Astrocyte of the spinal cord (primary cell): ENCODE results near the gene TMTC2.

Experiments
- DNase-seq: peaks from one replicate; pipeline ENCODE4 v3.0.0; 2011; ENCODE audit warnings: low read depth, low spot score
- H3K4me3 ChIP-seq: 2 replicates; pipeline ENCODE4 v1.5.1; 2011; ENCODE audit warnings: low read depth, mild to moderate bottlenecking, low read length, moderate library complexity
- CTCF ChIP-seq: IDR thresholded peaks from 2 replicates; pipeline ENCODE4 v1.5.1; 2012; ENCODE audit warnings: low read depth, mild to moderate bottlenecking, low read length, inconsistent platforms
- in situ Hi-C: cut with HindIII; loops from 2 replicates; pipeline ENCODE4 v1.10.0; 2017; ENCODE audit warnings: low sequenced_read_pairs

Gene TMTC2

GRCh38 chr12:82650627-82651337 is 35.9 kb upstream of the TMTC2 start:
- no peak overlapping the region for H3K4me3 ChIP-seq
- TF ChIP-seq CTCF = no peak
- peak; percentile 41 for DNase-seq
- in situ Hi-C loops = no loop called here

- DNase-seq = no peak
- no peak overlapping the region for H3K4me3 ChIP-seq
- in situ Hi-C loops = no loop called here
- TF ChIP-seq CTCF = no peak
Measured at GRCh38 chr12:82651489-82651888, 35.2 kb upstream of the TMTC2 start.

GRCh38 chr12:82652071-82652470 is 34.6 kb upstream of the TMTC2 start:
- in situ Hi-C loops = no loop called here
- TF ChIP-seq CTCF = no peak
- no peak overlapping the region for H3K4me3 ChIP-seq
- DNase-seq = no peak

GRCh38 chr12:82655751-82656150 is 31.0 kb upstream of the TMTC2 start:
- in situ Hi-C loops = no loop called here
- TF ChIP-seq CTCF = no peak

GRCh38 chr12:82659343-82660207 is 27.1 kb upstream of the TMTC2 start:
- in situ Hi-C loops = no loop called here
- H3K4me3 ChIP-seq = no peak overlapping the region
- DNase-seq = no peak
- TF ChIP-seq CTCF = no peak

More at GRCh38 chr12:82655751-82656150, 31.0 kb upstream of the TMTC2 start:
- no peak overlapping the region for H3K4me3 ChIP-seq
- DNase-seq = no peak

- in situ Hi-C loops = no loop called here
- no peak for TF ChIP-seq CTCF
- peak; percentile 10 for DNase-seq
- H3K4me3 ChIP-seq = no peak overlapping the region
Measured at GRCh38 chr12:82660541-82661325, 26.0 kb upstream of the TMTC2 start.
